Measurements from ENCODE around the gene PDAP1. TPM values are rescaled to one million over a fixed set of nuclear protein-coding genes. Genes with fewer than 3 reads are reported as not detected.

Gene PDAP1
- total and polyA plus RNA-seq, 2 of the 13 experiments (the other 11 are each of a cell fraction or from before 2014, with no cell fraction given) = 13.0 to 100 TPM

DNA sequence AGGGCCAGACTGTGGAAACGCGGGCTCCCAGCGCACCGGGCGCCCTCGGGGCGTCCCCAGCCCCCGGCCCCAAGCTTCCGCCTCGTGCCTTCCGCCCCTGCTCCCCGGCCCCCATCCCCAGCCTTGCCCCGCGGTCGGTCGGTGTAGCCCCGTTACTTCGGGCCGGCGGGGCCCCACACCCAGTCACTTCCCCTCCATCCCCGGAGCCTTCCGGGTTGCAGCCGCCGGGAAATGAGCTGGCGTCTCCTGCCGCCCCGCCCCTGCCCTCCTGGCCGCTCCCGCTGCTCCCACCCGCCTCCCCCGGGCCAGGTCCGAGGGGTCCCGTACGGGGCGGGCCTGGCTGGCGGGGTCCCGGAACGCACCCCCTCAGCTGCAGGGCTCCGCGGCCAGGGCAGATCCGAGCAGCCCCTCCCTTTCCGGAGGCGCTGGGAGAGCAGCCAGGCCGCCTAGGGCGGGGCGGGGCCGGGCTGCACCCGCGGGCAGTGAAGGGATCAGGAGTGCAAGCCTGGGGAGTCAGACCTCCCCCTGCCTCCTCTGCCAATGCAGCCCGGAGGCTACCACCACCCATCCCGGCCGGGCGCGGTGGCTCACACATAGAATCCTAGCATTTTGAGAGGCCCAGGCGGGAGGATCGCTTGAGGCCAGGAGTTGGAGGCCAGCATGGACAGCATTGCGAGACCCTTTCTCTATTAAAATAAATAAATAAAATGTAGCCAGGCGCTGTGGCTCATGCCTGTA lies 33.2 kb downstream of the PDAP1 start (continued):
- no peak for TF ChIP-seq GZF1 (CRISPR knock-in tag; IDR thresholded peaks at IDR 0.05)
- peak; percentile 75 for TF ChIP-seq PHF21A (CRISPR knock-in tag; IDR thresholded peaks at IDR 0.05)
- peak; percentile 34; the same call in 1 of the 2 replicates for TF ChIP-seq GABPA (IDR thresholded peaks at IDR 0.05; ENCODE audit: low read depth, low read length)
- 0 out of 2 replicates have a peak, but pooled peaks have one; percentile 16 for TF ChIP-seq GABPA (CRISPR knock-in tag; IDR thresholded peaks at IDR 0.05; ENCODE audit: low read depth)
- TF ChIP-seq, protein P1, sequence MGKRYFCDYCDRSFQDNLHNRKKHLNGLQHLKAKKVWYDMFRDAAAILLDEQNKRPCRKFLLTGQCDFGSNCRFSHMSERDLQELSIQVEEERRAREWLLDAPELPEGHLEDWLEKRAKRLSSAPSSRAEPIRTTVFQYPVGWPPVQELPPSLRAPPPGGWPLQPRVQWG (CRISPR knock-in tag; IDR thresholded peaks at IDR 0.05; ENCODE audit: borderline replicate concordance, low read depth) = no peak
- no peak for TF ChIP-seq CREB1 (IDR thresholded peaks at IDR 0.05)
- no peak for TF ChIP-seq CREB1 (CRISPR knock-in tag; IDR thresholded peaks at IDR 0.05)
- TF ChIP-seq, protein P2, sequence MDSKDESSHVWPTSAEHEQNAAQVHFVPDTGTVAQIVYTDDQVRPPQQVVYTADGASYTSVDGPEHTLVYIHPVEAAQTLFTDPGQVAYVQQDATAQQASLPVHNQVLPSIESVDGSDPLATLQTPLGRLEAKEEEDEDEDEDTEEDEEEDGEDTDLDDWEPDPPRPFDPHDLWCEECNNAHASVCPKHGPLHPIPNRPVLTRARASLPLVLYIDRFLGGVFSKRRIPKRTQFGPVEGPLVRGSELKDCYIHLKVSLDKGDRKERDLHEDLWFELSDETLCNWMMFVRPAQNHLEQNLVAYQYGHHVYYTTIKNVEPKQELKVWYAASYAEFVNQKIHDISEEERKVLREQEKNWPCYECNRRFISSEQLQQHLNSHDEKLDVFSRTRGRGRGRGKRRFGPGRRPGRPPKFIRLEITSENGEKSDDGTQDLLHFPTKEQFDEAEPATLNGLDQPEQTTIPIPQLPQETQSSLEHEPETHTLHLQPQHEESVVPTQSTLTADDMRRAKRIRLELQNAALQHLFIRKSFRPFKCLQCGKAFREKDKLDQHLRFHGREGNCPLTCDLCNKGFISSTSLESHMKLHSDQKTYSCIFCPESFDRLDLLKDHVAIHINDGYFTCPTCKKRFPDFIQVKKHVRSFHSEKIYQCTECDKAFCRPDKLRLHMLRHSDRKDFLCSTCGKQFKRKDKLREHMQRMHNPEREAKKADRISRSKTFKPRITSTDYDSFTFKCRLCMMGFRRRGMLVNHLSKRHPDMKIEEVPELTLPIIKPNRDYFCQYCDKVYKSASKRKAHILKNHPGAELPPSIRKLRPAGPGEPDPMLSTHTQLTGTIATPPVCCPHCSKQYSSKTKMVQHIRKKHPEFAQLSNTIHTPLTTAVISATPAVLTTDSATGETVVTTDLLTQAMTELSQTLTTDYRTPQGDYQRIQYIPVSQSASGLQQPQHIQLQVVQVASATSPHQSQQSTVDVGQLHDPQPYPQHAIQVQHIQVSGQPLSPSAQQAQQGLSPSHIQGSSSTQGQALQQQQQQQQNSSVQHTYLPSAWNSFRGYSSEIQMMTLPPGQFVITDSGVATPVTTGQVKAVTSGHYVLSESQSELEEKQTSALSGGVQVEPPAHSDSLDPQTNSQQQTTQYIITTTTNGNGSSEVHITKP (CRISPR knock-in tag; IDR thresholded peaks at IDR 0.05; ENCODE audit: low read depth) = 0 out of 2 replicates have a peak, but pooled peaks have one; percentile 26
- TF ChIP-seq TEAD3 (CRISPR knock-in tag; optimal IDR thresholded peaks at IDR 0.05; ENCODE audit: borderline replicate concordance) = peak; percentile 43
- 0 out of 2 replicates have a peak, but pooled peaks have one; percentile 39 for TF ChIP-seq ZNF431 (CRISPR knock-in tag; IDR thresholded peaks at IDR 0.05; ENCODE audit: borderline replicate concordance, low read depth)
- TF ChIP-seq SAP130 (CRISPR knock-in tag; IDR thresholded peaks at IDR 0.05; ENCODE audit: low read depth) = peak; percentile 88
- no peak for TF ChIP-seq FOXO1 (CRISPR knock-in tag; IDR thresholded peaks at IDR 0.05)
- TF ChIP-seq EED (CRISPR knock-in tag; IDR thresholded peaks at IDR 0.05) = 0 out of 2 replicates have a peak, but pooled peaks have one; percentile 20
- TF ChIP-seq ZFY (CRISPR knock-in tag; IDR thresholded peaks at IDR 0.05) = peak; percentile 69; the same call in 1 of the 2 replicates
- 0 out of 2 replicates have a peak, but pooled peaks have one; percentile 33 for TF ChIP-seq KDM5B (CRISPR knock-in tag; IDR thresholded peaks at IDR 0.05; ENCODE audit: borderline replicate concordance)
- TF ChIP-seq NCOA1 (CRISPR knock-in tag; IDR thresholded peaks at IDR 0.05) = no peak
- no peak for TF ChIP-seq ZMYM4 (CRISPR knock-in tag; IDR thresholded peaks at IDR 0.05)
- TF ChIP-seq ZBTB7B (CRISPR knock-in tag; IDR thresholded peaks at IDR 0.05) = 0 out of 2 replicates have a peak, but pooled peaks have one; percentile 34
- TF ChIP-seq ZSCAN9 (CRISPR knock-in tag; IDR thresholded peaks at IDR 0.05; ENCODE audit: borderline replicate concordance) = 0 out of 2 replicates have a peak, but pooled peaks have one; percentile 18
- peak; percentile 37; the same call in 1 of the 2 replicates for TF ChIP-seq RXRB (CRISPR knock-in tag; IDR thresholded peaks at IDR 0.05; ENCODE audit: borderline replicate concordance)
- peak; percentile 81; the same call in 1 of the 2 replicates for TF ChIP-seq GABPB1 (CRISPR knock-in tag; IDR thresholded peaks at IDR 0.05)
- TF ChIP-seq, protein P3, sequence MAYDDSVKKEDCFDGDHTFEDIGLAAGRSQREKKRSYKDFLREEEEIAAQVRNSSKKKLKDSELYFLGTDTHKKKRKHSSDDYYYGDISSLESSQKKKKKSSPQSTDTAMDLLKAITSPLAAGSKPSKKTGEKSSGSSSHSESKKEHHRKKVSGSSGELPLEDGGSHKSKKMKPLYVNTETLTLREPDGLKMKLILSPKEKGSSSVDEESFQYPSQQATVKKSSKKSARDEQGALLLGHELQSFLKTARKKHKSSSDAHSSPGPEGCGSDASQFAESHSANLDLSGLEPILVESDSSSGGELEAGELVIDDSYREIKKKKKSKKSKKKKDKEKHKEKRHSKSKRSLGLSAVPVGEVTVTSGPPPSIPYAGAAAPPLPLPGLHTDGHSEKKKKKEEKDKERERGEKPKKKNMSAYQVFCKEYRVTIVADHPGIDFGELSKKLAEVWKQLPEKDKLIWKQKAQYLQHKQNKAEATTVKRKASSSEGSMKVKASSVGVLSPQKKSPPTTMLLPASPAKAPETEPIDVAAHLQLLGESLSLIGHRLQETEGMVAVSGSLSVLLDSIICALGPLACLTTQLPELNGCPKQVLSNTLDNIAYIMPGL (CRISPR knock-in tag; IDR thresholded peaks at IDR 0.05; ENCODE audit: borderline replicate concordance in 1 of 2, low read depth in 1 of 2) = peak in 1 of 2 experiments; percentile 34; a peak in 1 of 4 replicates
- 0 out of 2 replicates have a peak, but pooled peaks have one; percentile 28 for TF ChIP-seq ZNF451 (CRISPR knock-in tag; IDR thresholded peaks at IDR 0.05)
- peak; percentile 56 for TF ChIP-seq THAP11 (CRISPR knock-in tag; IDR thresholded peaks at IDR 0.05)
- peak; percentile 83 for TF ChIP-seq ZNF788 (CRISPR knock-in tag; IDR thresholded peaks at IDR 0.05; ENCODE audit: borderline replicate concordance)
